ENCODE results near the gene SCFD2.

SCFD2 gene

DNA sequence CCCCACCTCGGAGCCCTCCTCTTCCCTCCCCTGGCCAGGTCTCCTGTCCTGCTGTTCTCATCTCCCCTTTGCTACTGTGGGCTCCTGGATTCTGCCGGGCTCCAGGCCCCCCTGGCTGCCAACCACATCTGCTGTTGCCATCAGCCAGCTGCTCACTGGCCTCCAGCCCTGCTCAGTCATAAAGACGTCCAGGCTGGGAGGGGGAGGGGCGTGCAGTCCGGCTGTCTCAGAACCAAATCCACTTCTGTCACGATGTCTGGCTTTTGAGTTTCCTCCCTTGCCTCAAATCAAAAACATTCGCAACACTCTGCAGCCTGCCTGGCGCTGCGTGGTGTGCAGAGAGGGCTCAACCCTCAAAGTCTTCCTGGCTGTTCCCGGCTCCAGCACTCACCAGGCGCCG is 496.7 kb downstream of the SCFD2 start:
- DNase-seq = peak; percentile 11

DNA sequence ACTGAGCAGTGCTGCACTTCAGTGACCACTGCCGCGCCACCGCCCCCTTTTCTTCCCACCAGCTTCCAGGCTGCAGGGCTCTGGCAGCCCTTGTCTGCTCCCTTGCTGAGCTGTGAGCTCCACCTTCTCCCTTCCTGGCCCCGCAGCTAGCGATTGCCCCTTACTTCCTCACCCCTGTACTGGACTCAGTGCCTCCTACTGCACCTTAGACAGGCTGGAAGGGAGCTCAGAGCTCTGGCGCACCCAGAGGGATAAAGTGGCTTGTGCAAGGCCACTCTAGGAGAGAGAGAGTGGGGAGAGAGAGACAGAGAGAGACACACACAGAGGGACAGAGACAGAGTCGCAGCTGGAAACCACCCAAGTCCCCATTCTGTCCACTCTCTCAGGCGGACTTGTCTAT is 497.7 kb downstream of the SCFD2 start:
- DNase-seq = peak; percentile 52

DNA sequence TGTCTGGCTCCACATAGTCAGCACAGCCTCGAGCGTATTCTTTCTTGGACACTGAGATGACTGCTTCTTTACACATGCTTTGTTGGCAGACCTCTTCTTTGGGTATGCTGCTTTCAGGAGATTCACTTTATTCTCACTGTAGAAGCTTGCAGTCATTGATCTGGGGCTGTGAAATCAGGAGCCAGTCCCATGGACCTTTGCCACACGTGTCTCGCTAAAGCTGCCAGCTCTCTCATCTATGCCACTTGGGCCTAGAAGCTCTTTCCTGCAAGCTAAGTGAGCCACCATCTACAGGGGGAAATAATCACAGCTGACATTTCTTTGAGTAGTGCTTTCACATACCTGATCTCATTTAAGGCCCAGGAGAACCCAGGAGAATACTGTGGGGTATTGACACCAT is 498.7 kb downstream of the SCFD2 start:
- DNase-seq = no peak

DNA sequence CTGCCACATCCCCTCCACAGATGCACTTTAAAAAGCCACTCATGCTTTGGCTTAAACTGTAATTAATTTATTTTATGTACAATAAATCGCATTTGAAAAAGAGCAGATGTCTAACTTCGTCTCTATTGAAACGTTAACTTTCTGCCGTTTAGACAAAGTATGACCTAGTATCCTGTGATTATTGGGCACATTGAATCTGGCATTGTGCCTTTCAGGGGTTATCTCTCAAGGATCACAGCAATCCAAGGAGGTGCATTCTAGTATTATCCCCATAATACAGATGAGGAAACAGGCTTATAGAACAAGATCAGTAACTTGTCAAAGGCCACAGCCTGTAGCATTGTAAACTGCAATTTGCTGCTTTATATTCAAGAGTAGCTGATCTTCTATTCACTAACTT is 499.1 kb downstream of the SCFD2 start:
- no peak for DNase-seq

DNA sequence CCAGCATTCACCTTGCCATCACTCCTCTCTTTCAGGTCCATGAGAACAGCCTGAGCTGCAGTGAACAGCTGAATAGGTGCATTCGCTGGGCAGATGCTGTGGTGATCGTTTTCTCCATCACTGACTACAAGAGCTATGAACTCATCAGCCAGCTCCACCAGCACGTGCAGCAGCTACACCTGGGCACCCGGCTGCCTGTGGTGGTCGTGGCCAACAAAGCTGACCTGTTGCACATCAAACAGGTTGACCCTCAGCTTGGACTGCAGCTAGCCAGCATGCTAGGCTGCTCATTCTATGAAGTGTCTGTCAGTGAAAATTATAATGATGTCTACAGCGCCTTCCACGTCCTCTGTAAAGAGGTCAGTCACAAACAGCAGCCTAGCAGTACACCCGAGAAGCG is 500.6 kb downstream of the SCFD2 start:
- no peak for DNase-seq

DNA sequence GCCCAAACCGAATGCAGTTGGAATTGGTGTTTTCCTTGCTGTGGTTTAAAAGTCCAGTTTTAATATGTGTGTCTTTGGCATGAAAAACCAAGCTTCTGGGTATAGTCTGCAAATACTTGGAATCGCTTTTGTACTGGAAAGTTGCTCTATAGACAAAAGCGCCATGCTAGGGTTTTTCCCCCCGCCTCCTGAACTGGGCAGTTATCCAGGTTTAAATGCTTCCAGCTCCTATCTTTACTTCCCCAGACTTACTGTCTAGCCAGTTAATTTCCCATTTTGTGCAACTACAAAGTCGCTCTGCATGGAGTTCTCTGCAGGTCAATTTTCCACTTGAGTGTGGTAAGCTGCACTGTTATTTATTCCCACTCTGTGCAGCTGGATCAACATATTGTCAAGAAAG is 501.1 kb downstream of the SCFD2 start:
- peak; percentile 95 for DNase-seq

DNA sequence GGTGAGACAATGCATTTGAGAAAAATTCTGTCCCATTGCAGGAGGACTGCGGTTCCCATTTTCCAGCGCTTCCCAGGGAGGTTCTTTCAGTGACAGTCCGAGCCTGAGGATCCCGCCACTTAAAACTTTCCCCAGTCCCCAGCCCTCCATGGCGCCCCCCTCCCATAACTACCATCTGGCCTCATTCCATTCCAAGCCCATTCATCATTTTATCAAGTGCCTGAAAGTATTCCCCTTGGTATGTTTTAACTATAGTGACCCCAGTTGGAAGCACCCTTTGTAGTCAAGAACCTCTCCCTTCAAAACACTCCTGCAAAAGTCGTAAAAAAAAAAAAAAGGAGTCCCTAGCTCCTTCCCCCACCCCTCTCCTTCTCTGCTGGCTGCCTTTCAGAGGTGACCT is 502.5 kb downstream of the SCFD2 start:
- no peak for DNase-seq

DNA sequence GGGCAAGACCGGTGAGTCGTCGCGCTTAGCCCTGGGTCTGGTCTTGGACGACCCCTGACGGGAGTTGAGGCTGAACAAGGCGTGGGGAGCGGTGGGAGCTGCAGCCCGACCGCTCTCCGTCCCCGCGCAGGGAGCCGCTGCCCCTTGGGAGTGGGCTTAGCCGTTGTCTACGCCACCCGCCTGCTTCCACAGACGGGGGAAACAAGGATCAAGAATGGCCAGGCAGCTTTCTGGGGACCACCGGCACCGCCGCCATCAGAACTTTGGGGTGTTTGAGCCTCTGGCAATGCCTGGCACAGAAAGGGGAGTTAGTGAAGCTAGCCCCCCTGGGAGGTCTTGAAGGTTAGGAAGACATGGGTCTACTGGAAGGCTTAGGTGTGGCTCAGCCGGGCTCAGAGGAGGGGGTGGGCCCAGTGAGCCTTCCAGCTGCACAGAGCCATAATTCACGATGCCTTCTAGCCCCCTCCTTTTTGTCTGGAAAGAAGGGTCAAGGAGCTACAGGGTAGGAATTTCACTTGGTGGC is 503.2 kb downstream of the SCFD2 start:
- DNase-seq = no peak

DNA sequence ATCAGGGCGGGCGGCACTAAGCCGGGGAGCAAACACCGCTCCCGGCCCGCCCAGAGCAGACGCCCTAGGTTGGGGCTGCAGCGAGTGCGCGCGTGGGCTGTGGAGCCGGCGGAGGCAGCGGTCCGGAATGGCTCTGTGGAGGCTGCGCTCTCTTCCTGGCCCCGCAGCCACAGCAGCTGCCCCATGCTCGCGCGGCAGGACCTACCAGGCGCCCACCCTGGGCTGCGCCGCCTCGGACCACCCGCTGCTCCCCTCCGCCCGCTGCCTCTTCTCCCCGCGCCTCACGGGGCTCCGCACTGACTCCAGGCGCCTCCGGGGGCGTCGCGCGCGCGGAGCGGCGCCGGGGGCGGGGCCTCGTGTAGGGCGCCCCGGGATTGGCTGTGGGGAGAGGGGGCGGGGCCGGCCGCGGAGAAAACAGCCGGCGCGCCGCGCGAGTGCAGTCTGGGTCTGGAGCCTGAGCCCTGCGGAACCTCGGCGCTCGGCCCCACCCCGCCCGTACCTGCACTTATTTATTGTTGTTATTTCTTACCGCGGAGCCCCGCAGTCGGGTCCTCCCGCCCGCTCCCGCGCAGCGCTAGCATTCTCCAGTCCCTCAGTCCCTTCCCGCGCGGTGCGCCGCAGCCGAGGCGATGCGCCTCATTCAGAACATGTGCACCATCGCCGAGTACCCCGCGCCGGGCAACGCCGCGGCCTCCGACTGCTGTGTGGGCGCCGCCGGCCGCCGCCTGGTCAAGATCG is 503.8 kb downstream of the SCFD2 start, which contains the start of gene RASL11B:
TSS of gene RASL11B (plus strand) at position 439 of the 738 bp plus-strand sequence. CDS start at position 630, 191 bp downstream.
- DNase-seq = peak; percentile 25

DNA sequence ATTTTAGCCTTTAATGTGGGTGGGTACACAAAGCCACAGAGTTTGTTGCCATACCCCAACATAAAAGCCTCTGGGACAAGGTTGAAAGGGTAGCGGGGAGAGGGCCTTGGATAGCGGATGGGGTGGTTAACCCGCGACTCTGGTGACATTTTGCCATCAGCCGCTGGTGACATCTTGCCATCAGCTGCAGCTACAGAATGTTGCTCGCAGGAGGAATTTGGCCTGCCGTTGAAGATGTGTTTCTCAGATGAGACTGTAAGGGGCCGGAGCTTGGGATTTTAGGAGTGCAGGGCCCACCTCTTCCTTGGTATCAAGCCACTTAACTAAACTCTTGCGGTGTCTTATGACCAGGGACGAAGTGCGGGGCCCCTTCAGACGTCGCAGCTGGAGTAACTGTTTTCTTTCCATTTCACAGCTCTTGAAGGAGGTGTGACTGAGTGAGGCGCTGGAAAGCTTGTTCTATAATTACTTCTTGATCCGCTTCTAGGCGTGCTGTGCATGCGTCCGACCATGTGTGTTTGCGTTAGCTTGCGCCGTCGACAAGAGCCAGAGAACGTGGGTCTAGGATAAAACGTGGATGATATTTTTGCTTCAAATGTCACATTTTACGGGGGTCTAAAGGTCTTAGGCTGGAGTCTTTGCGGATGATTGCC is 504.6 kb downstream of the SCFD2 start:
- DNase-seq = no peak

DNA sequence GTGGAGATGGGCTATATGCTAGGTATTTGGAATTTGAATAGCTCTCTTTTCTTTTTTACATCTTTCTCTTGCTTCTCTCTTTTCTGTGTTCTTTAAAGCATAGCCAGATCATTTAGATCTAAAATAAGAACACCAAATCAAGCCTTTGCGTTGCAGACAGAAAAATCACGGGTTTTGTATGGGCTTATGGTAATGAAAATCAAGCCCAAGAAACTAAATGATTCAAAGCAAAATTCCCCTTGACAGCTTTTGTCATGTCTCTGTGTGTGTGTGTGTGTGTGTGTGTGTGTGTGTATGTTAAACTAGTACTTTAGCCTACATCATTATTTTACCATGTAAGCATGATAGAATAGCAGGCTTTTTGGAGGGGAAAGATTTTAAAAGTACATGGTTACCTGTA is 505.5 kb downstream of the SCFD2 start:
- no peak for DNase-seq

DNA sequence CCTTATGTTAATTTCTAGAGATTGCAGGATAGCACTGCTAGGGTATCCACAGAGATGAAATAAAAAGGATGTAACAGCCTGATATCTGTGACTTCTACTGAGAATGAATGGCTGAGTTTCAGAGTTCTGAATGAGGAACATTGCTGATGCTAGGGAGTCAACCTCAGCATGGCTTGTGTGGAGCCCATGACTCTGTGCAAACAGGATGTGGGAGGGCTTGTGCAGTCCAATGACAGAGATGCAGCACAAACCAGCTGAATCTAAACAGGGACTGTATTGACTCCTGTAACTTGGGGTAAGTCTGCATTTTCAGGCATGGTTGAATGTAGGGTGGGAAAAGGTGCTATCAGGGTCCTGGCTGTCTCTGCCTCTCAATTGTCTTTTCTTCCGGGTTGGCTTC is 509.1 kb downstream of the SCFD2 start:
- no peak for DNase-seq

DNA sequence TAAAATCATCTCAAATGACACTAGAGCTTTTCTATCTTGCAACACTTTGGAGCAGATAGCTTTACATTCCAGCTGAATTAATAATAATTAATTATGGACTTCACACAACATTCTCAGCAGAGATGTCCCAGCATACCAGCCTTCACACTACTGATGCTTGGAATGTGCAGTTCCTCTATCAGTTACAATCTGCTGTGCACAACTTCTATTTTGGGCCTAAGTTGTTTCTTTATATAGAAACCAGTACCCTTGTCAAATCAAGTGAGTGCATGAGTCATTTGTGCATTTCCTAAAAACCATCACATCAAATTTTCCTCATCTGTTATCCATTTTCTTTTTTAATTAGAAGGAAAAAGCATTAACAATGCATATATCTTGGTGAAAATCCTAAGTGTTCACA is 512.5 kb downstream of the SCFD2 start:
- DNase-seq = no peak

DNA sequence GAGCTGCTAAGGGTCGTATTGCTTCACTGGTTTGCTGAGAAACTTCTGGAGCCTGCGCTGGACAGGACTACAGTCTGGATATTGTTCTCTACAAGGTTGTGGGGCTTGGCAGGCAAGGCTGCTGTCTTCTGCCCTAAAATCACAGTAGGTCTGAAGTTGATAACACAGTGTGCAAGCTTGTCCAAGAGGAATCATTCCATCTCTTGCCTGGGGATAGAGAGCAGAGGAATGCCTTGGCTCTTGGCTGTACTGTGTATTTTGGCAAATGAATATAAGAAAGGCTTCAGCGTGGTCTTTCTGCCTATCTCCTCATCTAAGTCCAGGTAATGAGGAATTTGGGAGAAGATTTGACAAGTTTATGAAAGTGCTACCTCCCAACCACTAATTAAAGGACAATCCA is 513.1 kb downstream of the SCFD2 start:
- no peak for DNase-seq

DNA sequence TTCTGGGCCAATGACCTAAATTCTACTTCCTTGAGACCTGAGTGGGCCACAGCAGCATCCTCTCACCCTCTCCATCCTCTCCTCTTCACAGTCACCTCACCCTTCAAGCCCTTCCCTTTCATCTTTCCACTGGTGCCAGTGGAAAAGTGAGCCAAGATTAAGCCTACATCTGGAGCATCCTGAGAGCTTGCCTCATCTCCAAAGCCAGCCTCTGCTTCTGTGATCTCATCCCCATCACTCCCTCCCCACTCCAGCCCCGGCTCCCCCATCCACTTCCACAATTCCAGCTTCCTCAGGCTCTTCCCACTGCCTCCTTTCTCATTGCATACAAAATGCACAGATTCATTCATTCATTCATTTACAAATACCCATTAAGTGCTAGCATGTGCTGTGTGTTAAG is 513.8 kb downstream of the SCFD2 start:
- DNase-seq = no peak

DNA sequence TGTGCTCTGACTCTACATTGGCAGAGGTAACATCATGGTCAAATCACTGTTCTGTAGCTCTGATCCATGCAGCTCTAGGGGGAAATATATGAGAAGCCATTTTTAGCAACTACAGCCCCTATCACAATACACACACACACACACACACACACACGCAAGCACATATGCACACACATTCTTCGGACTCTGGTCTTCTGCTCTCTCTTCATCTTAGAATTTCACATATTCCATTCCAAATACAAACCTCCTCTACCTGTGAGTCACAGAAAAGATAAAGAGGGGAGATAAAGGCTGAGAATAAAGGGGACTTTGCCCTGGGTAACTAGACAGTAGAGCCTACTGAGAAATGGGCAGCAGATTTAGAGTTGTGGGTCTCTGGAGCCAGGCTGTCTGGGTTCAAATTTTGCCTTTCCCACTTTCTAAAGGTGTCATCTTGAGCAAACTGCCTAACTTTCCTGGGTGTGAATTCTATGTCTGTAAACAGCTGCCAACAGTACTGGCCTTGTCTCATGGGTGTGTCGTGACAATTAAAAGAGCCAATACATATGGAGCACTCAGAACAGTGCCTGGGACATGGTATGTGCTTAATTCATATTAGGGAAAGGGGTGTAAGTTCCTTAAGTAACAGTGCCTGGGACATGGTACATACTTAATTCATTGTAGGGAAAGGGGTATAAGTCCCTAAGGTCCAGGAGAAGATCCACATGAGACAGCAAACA is 515.3 kb downstream of the SCFD2 start:
- DNase-seq = no peak

DNA sequence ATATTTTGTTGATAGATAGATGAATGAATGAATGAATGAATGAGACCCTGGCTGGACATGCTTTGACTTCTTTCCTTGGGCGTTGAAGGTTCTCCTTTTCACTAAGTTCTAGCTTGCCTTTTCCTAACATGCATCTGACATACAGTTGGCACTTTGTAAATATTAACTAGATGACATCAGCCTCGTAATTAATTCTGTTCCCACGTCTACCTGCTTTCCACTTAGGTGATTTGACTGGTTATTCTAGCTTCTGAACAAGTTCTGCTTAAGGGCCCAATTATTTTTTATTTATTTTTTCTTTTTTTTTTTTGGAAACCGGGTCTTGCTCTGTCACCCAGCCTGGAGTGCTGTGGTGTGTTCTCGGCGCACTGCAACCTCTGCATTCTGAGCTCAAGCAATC is 517.6 kb downstream of the SCFD2 start:
- DNase-seq = no peak

DNA sequence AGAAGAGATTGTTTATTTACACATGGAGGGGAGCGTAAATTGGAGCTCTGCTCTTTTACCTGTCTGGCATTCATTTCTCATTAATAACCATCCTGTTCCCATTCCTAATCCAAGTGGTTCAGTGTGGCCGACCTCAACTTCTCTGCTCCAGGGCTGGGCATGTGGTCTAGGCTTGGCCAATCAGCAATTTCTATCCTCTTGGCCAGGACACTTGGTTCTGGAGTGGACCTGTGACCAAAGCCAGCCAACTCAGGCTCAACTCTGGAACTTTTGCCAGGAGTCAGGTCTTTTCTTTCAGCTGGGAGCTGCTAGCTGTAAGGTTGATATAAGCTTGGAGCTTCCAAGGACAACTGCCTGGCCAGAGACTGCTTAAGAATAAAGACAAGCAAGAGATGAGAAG is 519.4 kb downstream of the SCFD2 start:
- no peak for DNase-seq

DNA sequence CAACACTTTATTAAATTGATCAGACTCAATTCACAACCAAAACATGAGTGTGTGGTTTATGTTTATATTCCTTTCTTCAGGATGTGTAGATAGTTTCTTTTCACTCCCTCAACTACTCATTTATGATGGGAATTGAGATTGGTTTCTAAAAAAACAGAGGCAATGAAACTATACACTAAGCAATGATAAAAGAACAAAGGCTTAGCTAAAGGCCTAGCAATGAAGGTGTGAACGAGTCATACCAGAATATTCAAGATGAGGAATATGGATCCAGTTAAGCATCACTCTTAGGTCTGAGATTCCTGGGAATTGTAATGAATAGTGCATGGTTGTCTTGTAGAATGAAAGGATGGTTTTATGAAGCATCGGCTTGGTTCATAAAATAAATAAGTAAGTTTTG is 521.3 kb downstream of the SCFD2 start:
- DNase-seq = no peak

DNA sequence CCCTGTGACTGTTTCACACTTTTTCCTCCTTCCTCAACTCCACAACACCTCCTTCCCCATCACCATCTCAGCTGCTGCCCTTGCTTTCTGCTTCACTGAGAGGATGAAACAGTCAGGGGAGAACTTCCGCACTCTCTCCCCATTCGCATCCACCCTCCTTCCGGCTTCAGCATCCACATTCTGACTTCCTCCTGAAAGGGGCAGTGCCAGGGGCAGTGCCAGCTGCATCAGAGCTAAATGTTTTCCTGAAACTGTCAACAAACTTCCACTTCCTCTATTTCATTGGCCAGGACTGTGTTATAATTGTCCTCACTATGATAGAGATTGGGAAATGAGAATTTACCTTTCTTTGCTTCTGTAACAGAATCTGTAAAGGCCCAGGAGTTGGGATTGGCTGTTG is 521.9 kb downstream of the SCFD2 start:
- DNase-seq = no peak

DNA sequence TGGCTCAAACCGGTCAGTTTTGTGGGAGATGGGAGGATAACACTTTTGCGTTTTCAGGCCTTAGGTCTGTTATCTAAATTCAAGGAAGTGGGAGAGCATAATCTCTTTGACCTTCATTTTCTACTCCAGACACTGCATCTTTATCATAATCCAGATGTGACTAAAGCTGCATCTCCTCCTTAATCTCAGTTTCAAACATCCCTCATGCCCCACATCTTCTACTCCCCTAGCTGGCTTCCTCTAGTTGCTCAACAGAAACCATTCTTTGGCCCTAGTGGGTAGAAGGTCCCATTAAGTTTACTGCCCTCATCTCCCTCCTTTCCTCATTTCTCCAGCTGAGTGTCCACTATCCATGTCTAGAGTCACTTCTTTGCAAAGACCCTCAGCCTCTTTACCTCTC is 522.5 kb downstream of the SCFD2 start:
- DNase-seq = no peak

DNA sequence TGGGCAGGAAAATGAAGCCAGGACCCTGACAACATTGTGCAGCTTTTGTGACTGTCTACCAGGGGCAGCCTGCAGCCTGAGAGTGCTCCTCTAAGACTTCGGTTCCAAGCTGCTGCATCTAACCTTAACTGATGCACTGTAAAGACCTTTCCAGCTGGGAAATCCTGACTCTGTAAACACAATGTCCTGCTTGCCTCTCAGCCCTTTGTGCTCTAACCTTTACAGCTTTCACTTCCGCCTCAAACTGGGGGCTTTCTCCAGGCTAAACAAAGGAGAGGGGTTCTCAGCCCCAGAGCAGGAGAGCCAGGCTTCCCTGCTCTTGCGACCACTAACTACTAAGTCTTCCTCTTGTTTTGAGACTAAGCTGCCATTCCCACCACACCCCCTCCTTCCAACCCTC is 523.1 kb downstream of the SCFD2 start:
- DNase-seq = no peak

DNA sequence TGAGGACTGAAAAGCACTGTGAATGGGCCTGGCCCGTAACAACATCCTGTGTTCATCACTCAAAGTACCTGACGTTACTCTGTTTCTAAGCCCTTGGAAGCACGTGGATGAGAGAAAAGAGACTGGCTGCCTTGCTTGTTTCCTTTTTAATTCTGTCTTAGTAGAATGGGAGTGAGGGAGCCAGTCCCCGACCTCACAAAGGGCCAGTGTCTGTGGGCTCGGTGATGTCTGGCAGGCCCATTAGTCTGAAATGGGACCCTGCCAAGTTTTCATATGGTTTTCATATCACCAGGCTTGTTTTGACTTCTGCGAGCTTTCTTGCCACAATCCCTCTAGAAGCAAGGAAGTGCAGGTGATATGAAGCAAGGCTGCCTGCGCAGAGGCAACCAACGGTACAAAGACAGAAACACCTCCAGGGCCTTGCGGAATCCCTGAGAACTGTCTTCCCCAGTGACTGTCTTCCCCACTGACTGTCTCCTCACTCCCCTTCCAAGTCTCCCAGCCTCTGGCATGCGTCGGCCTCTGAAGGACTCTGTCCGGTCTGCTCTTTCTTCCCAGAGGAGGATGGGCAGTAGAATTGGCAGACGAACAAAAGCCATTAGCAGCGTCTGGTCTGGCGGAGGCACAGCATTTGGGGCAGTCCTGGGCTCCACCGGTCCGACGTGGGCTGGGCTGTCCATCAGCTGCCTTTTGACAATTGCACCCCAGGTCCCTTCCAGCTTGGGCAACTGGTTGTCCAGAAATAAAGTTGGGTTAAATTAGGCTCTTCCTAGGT is 524.0 kb downstream of the SCFD2 start:
- no peak for DNase-seq

All from NCI-H2029 treated with DMSO at 0.1 percent for 48 hours (cell line).